K562 (cell line): Measurements from ENCODE around the gene NFS1. TPM values are rescaled to one million over a fixed set of nuclear protein-coding genes. Genes with fewer than 3 reads are reported as not detected.
A peak's percentile ranks its signal among the peaks of the same experiment; 100 is the strongest.

Experiments used
- ADNP ChIP-seq: fragments of 200-800 bp; sonication (Bioruptor generic); IDR thresholded peaks from 2 replicates; pipeline ENCODE4 v1.6.1; 2016; ENCODE audit warnings: missing genetic modification characterization, missing compliant biosample characterization
- ARID1B ChIP-seq: fragments of 450-650 bp; IDR thresholded peaks from 2 replicates; pipeline ENCODE4 v1.6.1; 2016; ENCODE audit warnings: antibody characterized with exemption, mild to moderate bottlenecking, inconsistent platforms
- BACH1 ChIP-seq: fragments of 200-800 bp; sonication (Bioruptor generic); IDR thresholded peaks from 2 replicates; pipeline ENCODE4 v1.6.1; 2016; ENCODE audit warnings: missing genetic modification characterization, missing compliant biosample characterization
- CLOCK ChIP-seq: fragments of 250-450 bp; sonication (Bioruptor Pico); IDR thresholded peaks from 2 replicates; pipeline ENCODE4 v1.4.0; 2020; ENCODE audit warnings: mild to moderate bottlenecking, moderate library complexity, borderline replicate concordance
- DPF2 ChIP-seq: fragments of 450-650 bp; IDR thresholded peaks from 2 replicates; pipeline ENCODE4 v1.6.1; 2016
- EP300 ChIP-seq: IDR thresholded peaks from 2 replicates; pipeline ENCODE4 v1.6.1; 2012; ENCODE audit warnings: low read length, improper control_type of control experiment
- FOXM1 ChIP-seq, 2 experiments: fragments of 450-650 bp in 1 of 2; sonication (generic) in 1 of 2; formaldehyde crosslinking in 1 of 2; IDR thresholded peaks; 2 replicates each; pipeline versions ENCODE4 v1.6.1 to v1.9.0; 2017 to 2022; ENCODE audit warnings: low read depth in 2 of 2, mild to moderate bottlenecking in 2 of 2, missing genetic modification reagents in 1 of 2, moderate library complexity in 1 of 2
- HLTF ChIP-seq: fragments of 450-650 bp; IDR thresholded peaks from 2 replicates; pipeline ENCODE4 v1.6.1; 2016
- KAT8 ChIP-seq: fragments of 450-650 bp; IDR thresholded peaks from 2 replicates; pipeline ENCODE4 v1.6.1; 2016; ENCODE audit warnings: low read depth, mild to moderate bottlenecking
- LARP7 ChIP-seq: fragments of 450-650 bp; IDR thresholded peaks from 2 replicates; pipeline ENCODE4 v1.6.1; 2016
- MTA2 ChIP-seq: fragments of 450-650 bp; IDR thresholded peaks from 2 replicates; pipeline ENCODE4 v1.6.1; 2016; ENCODE audit warnings: low read depth
- NKRF ChIP-seq: fragments of 450-650 bp; IDR thresholded peaks from 2 replicates; pipeline ENCODE4 v1.6.1; 2016; ENCODE audit warnings: borderline replicate concordance
- PHB ChIP-seq: fragments of 250-450 bp; sonication (Bioruptor Pico); IDR thresholded peaks from 2 replicates; pipeline ENCODE4 v1.5.0; 2021
- POLR2A ChIP-seq: fragments of 450-650 bp; conservative IDR thresholded peaks from 2 replicates; pipeline ENCODE4 v1.6.1; 2016
- TAL1 ChIP-seq: fragments of 450-650 bp; IDR thresholded peaks from 2 replicates; pipeline ENCODE4 v1.6.1; 2016; ENCODE audit warnings: mild to moderate bottlenecking
- YY1 ChIP-seq, 3 experiments: IDR thresholded peaks; 2 replicates each; pipeline ENCODE4 v1.6.1; 2011; ENCODE audit warnings: low read length in 2 of 3, mild to moderate bottlenecking in 2 of 3, moderate library complexity in 2 of 3, borderline replicate concordance in 1 of 3, control low read depth in 1 of 3, low read depth in 1 of 3; ENCODE audit not compliant: insufficient read depth in 3 of 3, insufficient replicate concordance in 2 of 3, control insufficient read depth in 1 of 3, insufficient read length in 1 of 3; ENCODE audit errors: extremely low read depth in 1 of 3
- ZKSCAN8 ChIP-seq: fragments of 200-800 bp; sonication (Bioruptor generic); IDR thresholded peaks from 2 replicates; pipeline ENCODE4 v1.6.1; 2016; ENCODE audit warnings: missing genetic modification characterization, missing compliant biosample characterization
- ZNF175 ChIP-seq: fragments of 200-800 bp; sonication (Bioruptor generic); IDR thresholded peaks from 2 replicates; pipeline ENCODE4 v1.6.1; 2016; ENCODE audit warnings: low read depth, mild to moderate bottlenecking, missing genetic modification characterization, missing compliant biosample characterization
- ZNF592 ChIP-seq: fragments of 450-650 bp; IDR thresholded peaks from 2 replicates; pipeline ENCODE4 v1.6.1; 2017; ENCODE audit warnings: antibody characterized with exemption, mild to moderate bottlenecking
- polyA plus RNA-seq, 8 experiments: library from polyadenylated mRNA; depleted of rRNA in 4 of 8; stranded (reverse) in 5 of 8; unstranded in 3 of 8; fragments of >200 nt; fragmentation: Nextera tagmentation in 2 of 8; fragmentation: Illumina TruSeq in 1 of 8; extraction: Ambion mirVana in 2 of 8; extraction: Trizol in 1 of 8; gene quantifications; 2 replicates each; pipeline versions ENCODE4 v1.2.1 to v1.2.3, GENCODE V29; 2011 to 2014; ENCODE audit warnings: inconsistent platforms in 1 of 8, missing spikeins in 1 of 8
- total RNA-seq, 7 experiments: library from RNA; depleted of rRNA in 6 of 7; stranded (reverse); fragments of >200 nt in 6 of 7; fragmentation: Illumina TruSeq in 2 of 7; extraction: Trizol in 2 of 7; gene quantifications; 2 replicates each; pipeline versions ENCODE4 v1.2.1 to v1.2.3, GENCODE V29; 2011 to 2021; ENCODE audit warnings: low replicate concordance in 1 of 7

The NFS1 gene
- total and polyA plus RNA-seq, 9 of the 15 experiments (the other 6 are each of a cell fraction or from before 2014, with no cell fraction given): 11.5 to 84.8 (median 47.1) TPM

- TF ChIP-seq NKRF (peak; percentile 64; the same call in 1 of the 2 replicates), MTA2 (no peak), ZNF175 (CRISPR knock-in tag) (peak; percentile 21; the same call in 1 of the 2 replicates), ZKSCAN8 (CRISPR knock-in tag) (peak; percentile 75; the same call in 1 of the 2 replicates), EP300 (peak; percentile 63), POLR2A (peak; percentile 27), ADNP (tag) (peak; percentile 42; the same call in 1 of the 2 replicates), TAL1 (peak; percentile 11; the same call in 1 of the 2 replicates), BACH1 (peak; percentile 89), LARP7 (peak; percentile 57; the same call in 1 of the 2 replicates), ZNF592 (peak; percentile 89), ARID1B (peak; percentile 68), CLOCK (CRISPR knock-in tag) (no peak), DPF2 (peak; percentile 87), PHB (CRISPR knock-in tag) (no peak), FOXM1 (IDR thresholded peaks at IDR 0.05; ENCODE audit: low read depth) (peak; percentile 9; the same call in 1 of the 2 replicates), FOXM1 (CRISPR knock-in tag; IDR thresholded peaks at IDR 0.05; ENCODE audit: low read depth) (no peak), KAT8 (0 out of 2 replicates have a peak, but pooled peaks have one; percentile 35), YY1 (IDR thresholded peaks at IDR 0.05; ENCODE audit: borderline replicate concordance in 1 of 3, control insufficient read depth in 1 of 3, extremely low read depth in 1 of 3, insufficient read depth in 3 of 3, insufficient read length in 1 of 3, insufficient replicate concordance in 2 of 3, low read depth in 1 of 3, low read length in 2 of 3) (peak in 2 of 3 experiments; percentile 61 to 72), HLTF (peak; percentile 78; the same call in 1 of the 2 replicates)
Observed at GRCh38 chr20:35743693-35744491, 44.7 kb upstream of the NFS1 start (continued).
